GM12878 (cell line): Measurements from ENCODE around the gene DNAJC17.

Source experiments
- CBX5 ChIP-seq: sonication (generic); IDR thresholded peaks from 2 replicates; pipeline ENCODE4 v1.6.1; 2016; ENCODE audit warnings: low read depth, moderate library complexity, mild to moderate bottlenecking, inconsistent platforms
- CTCF ChIP-seq, 3 experiments: IDR thresholded peaks in 2 of 3; conservative IDR thresholded peaks in 1 of 3; 2 replicates each; pipeline ENCODE4 v1.5.1; 2011; ENCODE audit warnings: low read depth in 3 of 3, low read length in 3 of 3, mild to moderate bottlenecking in 3 of 3, control low read depth in 2 of 3, moderate library complexity in 2 of 3, inconsistent platforms in 1 of 3, mixed read lengths in 1 of 3; ENCODE audit not compliant: control insufficient read depth in 2 of 3, insufficient read depth in 1 of 3; ENCODE audit errors: extremely low read depth in 1 of 3
- DPF2 ChIP-seq: fragments of 450-650 bp; IDR thresholded peaks from 2 replicates; pipeline ENCODE4 v1.6.1; 2017; ENCODE audit warnings: mild to moderate bottlenecking
- IKZF2 ChIP-seq, 2 experiments: fragments of 450-650 bp; IDR thresholded peaks; 2 replicates each; pipeline ENCODE4 v1.6.1; 2017; ENCODE audit warnings: mild to moderate bottlenecking in 2 of 2, moderate library complexity in 2 of 2
- PAX8 ChIP-seq: fragments of 450-650 bp; IDR thresholded peaks from 2 replicates; pipeline ENCODE4 v1.6.1; 2017; ENCODE audit warnings: mild to moderate bottlenecking, moderate library complexity
- SMC3 ChIP-seq: IDR thresholded peaks from 2 replicates; pipeline ENCODE4 v1.6.1; 2011; ENCODE audit warnings: low read length, improper control_type of control experiment, borderline replicate concordance
- TBL1XR1 ChIP-seq: IDR thresholded peaks from 2 replicates; pipeline ENCODE4 v1.6.1; 2012; ENCODE audit warnings: low read depth, low read length, improper control_type of control experiment
- ZNF24 ChIP-seq: fragments of 450-650 bp; IDR thresholded peaks from 2 replicates; pipeline ENCODE4 v1.6.1; 2017; ENCODE audit warnings: antibody characterized with exemption, mild to moderate bottlenecking

- no peak for TF ChIP-seq ZNF24
- no peak for TF ChIP-seq CTCF (IDR thresholded peaks at IDR 0.05 in 2 of 3, conservative IDR thresholded peaks at IDR 0.05 in 1 of 3; ENCODE audit: control insufficient read depth in 2 of 3, extremely low read depth in 1 of 3, insufficient read depth in 1 of 3, low read depth in 3 of 3, low read length in 3 of 3)
- no peak for TF ChIP-seq PAX8
- no peak for TF ChIP-seq TBL1XR1
- TF ChIP-seq DPF2 = no peak
- no peak for TF ChIP-seq CBX5
- no peak for TF ChIP-seq IKZF2 (IDR thresholded peaks at IDR 0.05)
- TF ChIP-seq SMC3 = no peak
These were observed 49.5 kb upstream of the DNAJC17 start for GRCh38 chr15:40856746-40857145.
